ENCODE results near the gene RASEF.

DNA sequence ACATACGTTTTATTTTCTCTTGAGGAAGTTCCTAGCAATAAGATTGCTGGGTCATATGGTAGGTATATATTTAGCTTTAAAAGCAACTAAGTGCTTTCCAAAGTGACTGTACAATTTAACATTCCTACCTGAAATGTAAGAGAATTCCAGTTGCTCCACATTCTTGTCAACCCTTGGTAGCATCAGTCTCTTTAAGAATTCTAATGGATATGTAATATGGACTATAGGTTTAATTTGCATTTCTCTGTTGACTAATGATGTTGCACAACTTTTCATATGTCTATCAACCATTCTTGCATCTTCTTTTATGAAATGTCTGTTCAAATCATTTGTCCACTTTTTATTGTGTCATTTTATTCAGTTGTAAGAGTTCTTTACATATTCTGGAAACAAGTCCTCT lies 6.7 kb upstream of the RASEF start:
- TF ChIP-seq CTCF (IDR thresholded peaks at IDR 0.05 in 4 of 5, conservative IDR thresholded peaks at IDR 0.05 in 1 of 5): no peak
- no peak for TF ChIP-seq POLR2A (IDR thresholded peaks at IDR 0.05)
